SHP77 treated with DMSO at 0.1 percent for 48 hours (cell line): ENCODE measurements around the gene EPHA3.
"Not testable (repeated sequence)": the region's sequence is repeated elsewhere in the genome, so short reads cannot be mapped to it uniquely, and the experiment has no call there.

Experiments used
- DNase-seq: peaks from one replicate; lab custom pipeline; 2025; lab: John Stamatoyannopoulos, UW

Gene EPHA3

GRCh38 chr3:89287902-89288508 lies 180.6 kb downstream of the EPHA3 start:
- DNase-seq, result no peak

- DNase-seq, result no peak
Measured at GRCh38 chr3:89289574-89290190, 182.3 kb downstream of the EPHA3 start.

- DNase-seq, result no peak
Measured at GRCh38 chr3:89297199-89297598, 189.8 kb downstream of the EPHA3 start.

GRCh38 chr3:89300526-89300925 lies 193.1 kb downstream of the EPHA3 start:
- DNase-seq, result no peak

GRCh38 chr3:89300981-89301380 lies 193.6 kb downstream of the EPHA3 start:
- DNase-seq, result no peak

GRCh38 chr3:89303701-89304100 lies 196.3 kb downstream of the EPHA3 start:
- no peak for DNase-seq

GRCh38 chr3:89306540-89306939 lies 199.1 kb downstream of the EPHA3 start:
- no peak for DNase-seq

- DNase-seq, result no peak
Measured at GRCh38 chr3:89311581-89311980, 204.2 kb downstream of the EPHA3 start.

GRCh38 chr3:89312141-89312540 lies 204.7 kb downstream of the EPHA3 start:
- DNase-seq, result no peak

GRCh38 chr3:89314454-89315098 lies 207.2 kb downstream of the EPHA3 start:
- peak; percentile 12 for DNase-seq

- DNase-seq, result no peak
Measured at GRCh38 chr3:89315750-89316470, 208.5 kb downstream of the EPHA3 start.

- no peak for DNase-seq
Measured at GRCh38 chr3:89320186-89320585, 212.8 kb downstream of the EPHA3 start.

GRCh38 chr3:89326997-89327396 lies 219.6 kb downstream of the EPHA3 start:
- no peak for DNase-seq

GRCh38 chr3:89332386-89332785 lies 225.0 kb downstream of the EPHA3 start:
- no peak for DNase-seq

- no peak for DNase-seq
Measured at GRCh38 chr3:89332793-89333192, 225.4 kb downstream of the EPHA3 start.

GRCh38 chr3:89335693-89336092 lies 228.3 kb downstream of the EPHA3 start:
- DNase-seq, result no peak

GRCh38 chr3:89340408-89340807 lies 233.0 kb downstream of the EPHA3 start:
- DNase-seq, result no peak

GRCh38 chr3:89344076-89344475 lies 236.7 kb downstream of the EPHA3 start:
- DNase-seq, result no peak

GRCh38 chr3:89350935-89351334 lies 243.5 kb downstream of the EPHA3 start:
- not testable (repeated sequence) for DNase-seq

GRCh38 chr3:89353465-89353864 lies 246.0 kb downstream of the EPHA3 start:
- DNase-seq, result no peak

GRCh38 chr3:89358281-89358680 lies 250.9 kb downstream of the EPHA3 start:
- DNase-seq, result no peak

- no peak for DNase-seq
Measured at GRCh38 chr3:89360156-89360555, 252.7 kb downstream of the EPHA3 start.

- no peak for DNase-seq
Measured at GRCh38 chr3:89362496-89362895, 255.1 kb downstream of the EPHA3 start.
